SH-SY5Y (cell line): Measurements from ENCODE around the gene PACS1.

Experiments
- GATA2 ChIP-seq: IDR thresholded peaks from 2 replicates; pipeline ENCODE4 v1.6.1; 2011; ENCODE audit warnings: mild to moderate bottlenecking, low read depth, low read length
- GATA3 ChIP-seq: IDR thresholded peaks from 2 replicates; pipeline ENCODE4 v1.6.1; 2011; ENCODE audit warnings: low read depth, mild to moderate bottlenecking, low read length, moderate library complexity

DNA sequence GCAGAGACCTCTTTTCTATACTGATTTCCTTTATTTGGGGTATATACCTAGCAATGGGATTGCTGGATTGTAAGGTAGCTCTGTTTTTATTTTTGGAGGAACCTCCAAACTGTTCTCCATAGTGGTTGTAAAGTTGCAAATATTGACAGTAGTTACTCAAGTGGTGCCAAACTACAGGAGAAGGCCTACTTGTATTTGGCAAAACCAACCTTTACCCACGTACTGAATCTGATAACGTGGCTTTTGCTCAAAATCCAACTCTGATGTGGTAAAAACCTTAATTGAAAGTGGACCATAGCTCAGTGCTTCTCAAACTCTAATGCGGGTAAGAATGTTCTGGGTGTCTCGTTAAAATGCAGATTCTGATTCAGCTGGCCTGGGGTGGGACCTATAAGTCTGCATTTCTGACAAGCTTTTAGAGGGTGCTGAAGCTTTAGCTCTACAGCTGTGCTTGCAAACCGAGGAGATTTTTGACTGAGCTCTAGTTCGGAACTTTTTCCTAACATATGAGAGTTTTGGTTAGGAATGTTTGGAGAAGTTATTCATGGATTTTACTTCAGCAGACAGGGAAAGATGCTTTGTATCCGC, 69.8 kb downstream of the PACS1 start:
- TF ChIP-seq GATA2 (no peak), GATA3 (no peak)
